ENCODE measurements around the gene FAM163B.

FAM163B gene

DNA sequence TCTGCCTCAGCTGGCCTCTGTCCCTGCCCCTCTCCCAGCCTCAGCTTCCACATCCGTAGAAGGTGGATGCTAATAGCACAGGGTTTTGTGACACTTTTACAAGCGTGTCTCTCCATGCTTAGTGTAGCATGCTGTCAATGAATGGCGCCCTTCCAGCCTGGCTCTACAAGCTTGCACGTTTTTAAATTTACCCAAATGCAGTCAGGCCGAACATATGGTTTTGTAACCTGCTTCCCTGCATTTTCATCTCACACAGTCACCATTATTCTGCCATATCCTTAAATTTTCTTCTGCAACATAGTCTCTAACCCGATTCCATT is 28.8 kb downstream of the FAM163B start:
- no peak for DNase-seq

DNA sequence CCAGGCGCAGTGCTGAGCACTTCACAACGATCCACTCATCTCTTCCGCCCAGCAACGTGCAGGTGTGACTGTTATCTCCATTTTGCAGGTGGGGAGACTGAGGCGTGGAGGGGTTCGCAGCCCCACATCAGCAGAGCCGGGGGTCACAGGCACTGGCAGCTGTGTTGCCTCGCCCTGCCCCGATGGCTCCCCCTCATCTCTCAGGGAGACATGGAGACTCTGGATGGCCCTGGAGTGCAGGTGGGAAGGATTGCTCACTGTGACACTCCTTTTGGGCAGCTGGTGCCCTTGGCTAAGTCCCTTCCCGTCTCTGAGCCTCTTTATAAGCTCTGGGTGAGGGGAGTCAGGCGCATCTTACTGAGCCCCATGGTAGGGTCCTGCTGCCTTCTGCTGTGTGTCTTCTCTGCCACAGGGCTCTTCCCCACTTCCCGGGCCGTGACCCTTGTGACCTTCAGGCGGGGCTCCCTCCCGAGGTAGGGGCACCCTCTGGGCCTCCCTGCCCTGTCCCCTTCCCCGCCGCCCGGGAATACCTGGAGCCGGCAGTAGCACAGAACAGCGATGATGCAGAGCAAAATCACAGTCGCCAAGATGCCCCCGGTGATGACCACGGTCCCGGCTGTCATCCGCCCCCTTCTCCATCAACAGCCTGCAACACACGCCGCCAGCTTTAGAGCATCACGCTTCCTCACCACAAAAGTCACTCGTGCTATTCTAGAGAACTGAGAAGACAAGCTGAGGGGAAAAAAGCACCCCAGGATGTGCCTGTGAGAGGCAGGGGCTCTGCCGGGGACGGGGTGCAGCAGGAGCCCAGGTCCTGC is 29.4 kb downstream of the FAM163B start:
- DNase-seq = no peak

DNA sequence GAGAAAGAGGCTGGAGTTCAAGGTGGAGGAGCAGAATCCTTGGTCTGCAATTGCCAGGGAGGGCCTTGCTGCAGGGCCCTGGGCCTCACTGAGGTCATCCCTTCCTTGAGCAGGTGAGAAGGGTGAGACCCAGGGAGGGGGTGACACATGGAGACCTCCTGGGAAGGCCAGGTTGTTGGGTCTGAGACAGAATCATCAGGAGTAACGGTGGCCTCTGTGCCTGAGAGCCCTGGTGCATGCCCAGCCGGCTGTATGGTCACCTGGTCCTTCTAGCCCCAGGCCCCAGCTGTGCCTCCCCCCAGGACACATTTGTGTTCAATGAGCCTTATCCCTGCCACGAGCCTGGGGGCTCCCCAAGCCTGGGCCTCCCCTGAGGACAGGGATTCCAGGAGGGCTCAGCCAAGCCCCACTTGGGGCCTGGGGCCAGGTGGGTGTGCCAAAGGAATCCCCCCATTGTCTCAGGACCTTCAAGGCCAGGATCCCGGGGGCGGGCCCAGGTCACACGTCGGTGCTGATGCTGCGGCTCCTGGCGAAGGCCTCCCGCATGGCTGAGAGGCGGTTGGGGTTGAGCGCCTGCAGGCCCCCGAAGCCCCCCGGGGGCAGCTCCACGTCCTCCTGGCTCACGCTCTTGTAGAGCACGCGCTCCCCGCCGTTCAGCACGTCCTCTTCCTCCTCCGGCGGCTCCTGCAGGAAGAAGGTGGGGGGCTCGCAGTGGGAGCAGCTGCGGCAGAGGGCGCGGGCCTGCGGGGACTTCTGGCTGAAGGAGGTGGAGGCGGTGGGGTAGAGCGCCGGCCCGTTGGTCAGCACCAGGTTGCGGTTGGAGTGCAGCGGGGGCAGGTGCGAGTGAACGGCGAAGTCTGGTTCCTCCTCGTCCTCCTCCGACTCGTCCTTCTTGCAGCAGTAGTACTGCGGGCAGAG is 30.4 kb downstream of the FAM163B start:
- no peak for DNase-seq

DNA sequence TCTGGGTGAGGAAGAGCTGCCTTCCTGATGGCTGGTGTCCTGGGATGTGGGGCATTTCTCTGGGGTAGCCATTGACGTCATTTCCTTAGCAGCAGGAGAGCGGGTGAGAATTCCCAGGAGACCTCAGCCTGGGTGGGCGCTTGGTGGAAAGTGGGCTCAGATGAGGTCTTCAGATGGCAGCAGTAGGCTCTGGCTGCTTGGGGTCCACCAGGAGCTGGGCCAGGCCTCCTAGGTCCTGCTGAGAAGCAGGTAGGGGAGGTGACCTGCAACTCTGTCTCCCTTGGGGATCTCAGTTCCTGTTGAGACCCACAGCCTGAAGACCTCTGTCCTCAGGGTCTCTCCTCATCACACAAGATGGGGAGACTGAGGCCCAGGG is 31.5 kb downstream of the FAM163B start:
- DNase-seq = no peak

DNA sequence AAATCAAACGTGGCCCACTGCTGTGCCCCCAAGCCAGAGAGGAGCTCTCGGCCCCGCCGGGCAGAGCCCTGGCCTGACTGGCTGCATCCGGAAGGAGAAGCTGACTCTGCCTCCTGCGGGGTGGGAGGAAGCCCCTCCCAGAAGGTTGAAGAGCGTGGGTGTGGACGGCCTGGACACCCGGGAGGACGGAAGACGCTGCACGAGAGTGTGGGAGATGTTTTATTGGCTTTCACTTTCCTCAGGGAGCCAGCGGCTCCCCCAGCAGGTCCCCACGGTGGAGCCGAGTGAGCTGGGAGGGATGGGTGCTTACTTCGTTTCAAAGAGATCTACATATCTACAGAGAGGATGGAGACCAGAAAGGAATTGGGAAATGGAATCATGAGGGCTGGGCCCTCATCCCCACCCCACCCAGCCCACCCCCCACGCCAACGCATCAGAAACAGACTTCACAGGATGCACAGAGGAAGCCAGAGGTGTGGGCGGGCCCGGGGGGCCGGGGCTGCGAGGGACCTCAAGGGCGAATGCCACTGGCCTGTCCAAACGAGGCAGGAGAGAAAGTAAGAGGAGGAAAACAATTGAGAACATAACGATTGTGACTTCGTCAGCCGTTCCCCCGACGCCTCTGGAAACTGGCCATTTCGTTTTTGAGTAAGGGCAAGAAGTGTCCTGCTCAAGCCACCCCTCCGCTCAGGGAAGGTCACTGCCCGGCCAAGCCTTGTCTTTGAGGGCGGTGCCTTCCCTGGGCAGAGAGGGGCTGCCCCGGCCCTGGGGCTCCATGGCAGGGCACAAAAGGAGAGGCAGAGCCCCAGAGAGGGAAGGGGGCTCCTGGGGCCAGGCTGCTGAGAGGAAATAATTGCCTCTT is 32.1 kb downstream of the FAM163B start:
- DNase-seq = no peak

DNA sequence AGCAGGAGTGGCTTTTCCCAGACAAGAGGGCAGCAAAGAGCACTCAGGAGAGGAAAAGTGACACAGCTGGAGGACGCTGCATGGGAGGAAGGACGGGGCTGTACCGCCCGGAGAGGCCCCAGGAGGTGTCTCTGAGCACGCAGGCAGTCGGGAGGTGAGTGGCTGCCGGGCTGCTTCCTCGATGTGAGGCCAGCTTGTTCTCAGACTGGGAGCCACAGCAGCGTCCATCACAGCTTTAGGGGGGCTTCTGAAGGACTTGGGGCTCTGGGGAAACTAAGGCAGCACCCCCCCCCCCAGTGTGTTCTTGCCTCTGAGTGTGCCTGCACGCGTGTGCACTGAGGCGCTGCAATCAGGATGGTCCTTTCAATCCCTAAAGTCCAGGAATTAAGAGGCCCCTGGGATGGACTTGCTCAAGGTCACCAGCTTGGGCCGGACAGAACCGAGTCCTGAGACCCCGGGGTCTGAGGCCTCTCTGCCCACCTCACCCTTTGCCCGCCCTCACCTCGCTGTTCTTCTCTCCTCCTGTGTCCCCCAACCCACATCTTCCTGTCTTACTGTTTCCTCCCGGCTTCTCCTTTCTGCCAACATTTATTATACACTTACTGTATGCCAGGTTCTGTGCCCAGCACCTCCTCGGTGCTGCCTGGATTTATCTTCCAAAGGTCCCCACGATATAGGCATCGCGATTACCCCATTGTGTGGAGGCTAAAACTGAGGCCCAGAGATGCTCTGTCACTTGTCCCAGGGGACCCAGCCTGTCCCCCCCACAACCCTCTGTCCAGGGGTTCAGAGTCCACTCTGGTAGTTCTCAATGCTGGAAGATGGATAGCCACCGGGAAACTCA is 32.9 kb downstream of the FAM163B start:
- no peak for DNase-seq

DNA sequence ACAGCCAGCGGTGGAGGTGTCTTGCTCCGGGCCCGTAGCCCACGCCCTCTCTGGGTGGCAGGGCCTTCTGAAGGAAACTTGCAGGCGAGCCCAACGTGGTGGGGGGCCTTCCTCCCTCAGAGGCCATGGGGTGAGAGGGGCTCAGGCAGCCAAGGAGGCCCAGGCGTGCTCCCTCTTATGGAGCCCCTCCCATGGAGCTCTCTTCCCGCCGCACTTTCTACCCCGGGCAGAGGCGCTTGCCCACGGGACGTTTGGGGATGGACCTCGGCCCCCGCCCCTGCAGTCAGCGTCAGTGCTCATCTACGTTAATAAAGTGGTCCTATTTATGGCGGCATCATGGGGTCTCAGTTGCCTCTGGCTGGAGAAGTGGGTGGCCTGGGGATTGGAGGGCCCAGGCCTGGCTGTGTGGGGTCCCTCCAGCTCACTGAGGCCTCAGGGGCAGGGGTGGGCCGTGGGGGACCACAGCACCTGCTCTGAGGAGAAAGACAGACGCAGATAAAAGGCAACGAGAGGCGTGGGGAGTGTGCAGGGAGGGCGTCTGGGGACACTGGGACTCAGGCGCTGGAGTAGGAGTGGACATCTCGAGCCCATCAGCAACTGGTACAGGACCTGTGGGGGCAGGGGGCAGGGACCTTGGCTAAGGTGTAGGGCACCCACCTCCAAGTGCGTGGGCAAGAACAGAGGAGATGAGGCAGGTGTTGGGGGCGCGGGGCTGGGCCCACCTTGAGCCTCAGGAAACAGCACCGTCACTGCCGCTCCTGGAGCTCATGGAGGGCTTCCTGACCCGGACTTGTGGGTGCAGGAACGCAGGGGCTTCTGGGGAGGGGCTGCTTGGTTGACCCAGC is 33.8 kb downstream of the FAM163B start:
- DNase-seq = no peak

DNA sequence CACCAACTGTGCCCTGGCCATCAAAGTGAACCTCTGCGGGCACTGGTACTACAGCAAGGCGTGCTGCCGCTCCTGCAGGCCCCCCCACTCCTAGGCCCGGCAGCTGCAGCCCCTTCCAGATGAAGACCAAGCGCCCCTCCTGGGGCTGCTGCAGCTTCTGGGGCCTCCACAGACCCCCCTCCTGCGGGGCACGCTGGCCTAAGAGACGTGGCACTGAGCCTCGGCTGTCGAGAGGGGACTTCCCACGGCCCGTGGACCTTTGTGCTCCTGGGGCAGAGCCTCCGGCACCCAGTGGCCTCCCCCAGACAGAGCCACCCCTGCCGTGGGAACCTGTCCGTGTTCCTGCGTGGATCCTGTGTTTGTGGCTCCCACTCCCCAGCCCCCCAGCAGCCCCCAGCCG is 34.4 kb downstream of the FAM163B start:
- no peak for DNase-seq

DNA sequence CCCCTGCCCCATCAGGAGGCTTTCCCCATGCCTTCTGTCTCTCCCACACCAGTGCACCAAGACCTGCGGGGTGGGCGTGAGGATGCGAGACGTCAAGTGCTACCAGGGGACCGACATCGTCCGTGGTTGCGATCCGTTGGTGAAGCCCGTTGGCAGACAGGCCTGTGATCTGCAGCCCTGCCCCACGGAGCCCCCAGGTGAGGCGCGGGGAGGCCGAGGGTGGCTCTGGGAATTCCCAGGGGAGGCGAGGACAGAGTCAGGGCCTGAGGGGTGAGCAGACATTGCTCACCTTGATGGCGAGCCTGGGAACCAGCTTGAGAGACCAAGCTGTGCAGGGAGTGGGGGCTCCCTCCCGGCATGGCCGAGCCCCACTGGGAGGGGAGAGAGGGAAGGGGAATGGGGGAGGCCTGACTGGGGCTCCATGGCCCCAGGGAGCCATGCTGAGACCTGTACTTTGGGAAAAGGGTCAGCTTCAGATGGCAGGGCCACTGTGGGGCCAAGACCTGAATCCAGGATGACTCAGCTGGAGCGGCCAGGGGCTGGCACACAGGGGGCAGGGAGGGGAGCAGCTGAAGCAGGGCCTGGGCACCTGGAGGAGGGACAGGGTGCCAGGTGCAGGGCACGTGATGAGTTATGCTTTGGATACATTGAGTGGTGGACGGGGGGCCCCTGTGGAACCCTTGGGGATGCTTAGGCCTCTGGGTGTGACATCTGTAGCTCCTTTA is 35.2 kb downstream of the FAM163B start:
- DNase-seq = no peak

DNA sequence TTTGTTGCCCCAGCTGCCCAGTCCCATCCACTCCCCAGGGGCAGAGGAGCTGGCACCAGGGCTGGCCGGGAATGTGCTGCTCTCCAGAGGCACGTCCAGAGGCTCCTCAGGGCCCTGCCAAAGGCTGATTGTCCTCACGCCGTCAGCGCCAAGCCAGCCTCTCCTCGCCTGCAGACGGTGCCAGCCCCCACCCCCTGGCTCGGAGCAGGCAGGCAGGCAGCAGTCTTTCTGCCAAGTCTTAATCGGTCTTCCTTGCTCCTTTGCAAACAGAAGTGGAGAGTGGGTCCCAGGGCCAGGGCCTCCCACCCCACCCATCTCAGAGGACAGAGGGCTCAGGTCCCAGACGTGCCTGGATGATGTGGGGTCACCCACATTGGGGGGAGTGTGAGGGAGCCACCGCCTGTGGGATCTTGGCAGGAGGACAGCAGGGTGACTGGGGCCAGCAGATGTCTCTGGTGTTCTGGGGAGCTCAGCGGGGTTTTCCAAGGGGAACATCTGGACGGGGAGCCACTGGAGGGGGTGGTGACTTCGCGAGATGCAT is 36.3 kb downstream of the FAM163B start:
- DNase-seq = no peak

DNA sequence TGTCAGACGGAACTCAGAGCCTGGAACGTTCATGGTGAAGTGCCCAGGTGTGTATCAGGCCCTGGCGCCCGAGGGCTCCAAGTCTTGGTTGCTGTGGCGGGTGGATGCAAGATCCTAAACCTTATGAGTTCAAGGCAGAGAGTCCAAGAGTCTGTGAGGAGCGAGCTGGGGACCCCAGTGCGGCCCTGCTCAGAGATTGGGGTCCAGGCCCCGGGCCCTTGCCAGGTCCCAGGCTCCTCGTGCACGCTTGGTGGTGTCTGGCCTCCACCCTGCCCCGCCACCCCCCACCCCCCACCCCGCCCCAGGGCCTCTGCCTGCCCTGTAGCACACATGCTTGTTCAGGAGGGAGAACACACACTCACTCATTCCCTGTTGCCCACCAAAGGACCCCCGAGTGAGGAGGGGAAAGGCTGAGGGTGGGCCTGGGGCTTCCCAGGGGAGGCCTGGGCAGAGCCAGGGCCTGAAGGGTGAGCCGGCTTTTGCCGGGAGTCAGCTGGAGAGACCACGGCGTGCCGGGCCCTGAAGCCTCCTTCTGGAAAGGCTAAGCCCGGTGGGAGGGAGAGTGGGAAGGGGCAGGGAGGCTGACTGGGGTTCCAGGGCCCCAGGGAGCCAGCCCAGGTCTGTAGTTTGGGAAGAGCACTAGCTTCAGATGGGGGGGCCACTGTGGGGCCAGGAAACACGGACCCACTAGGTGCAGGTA is 37.1 kb downstream of the FAM163B start:
- DNase-seq = no peak

DNA sequence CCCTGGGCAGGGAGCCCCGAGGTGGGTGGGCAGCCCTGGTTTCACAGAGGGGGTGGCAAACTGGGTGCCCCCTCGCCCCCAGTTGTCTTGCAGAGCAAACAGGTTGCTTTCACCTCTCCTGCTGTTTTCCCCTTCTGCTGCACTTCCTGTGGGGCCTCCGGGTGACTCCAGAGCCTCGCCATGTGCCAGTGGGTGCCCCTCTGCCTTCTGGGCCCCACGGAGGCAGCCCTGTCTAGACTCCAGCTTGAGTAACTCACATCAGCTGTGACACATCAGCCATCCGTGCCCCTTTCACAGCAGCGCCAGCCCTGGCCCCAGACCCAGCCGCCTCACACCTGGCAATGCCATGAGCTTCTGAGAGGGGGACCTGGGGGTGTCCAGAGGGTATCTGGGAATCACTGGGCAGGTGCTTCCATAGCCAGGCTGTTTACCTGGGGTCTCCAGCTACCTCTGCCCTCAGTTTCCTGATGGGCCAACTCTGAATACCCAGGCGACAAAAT is 37.7 kb downstream of the FAM163B start:
- DNase-seq = no peak

DNA sequence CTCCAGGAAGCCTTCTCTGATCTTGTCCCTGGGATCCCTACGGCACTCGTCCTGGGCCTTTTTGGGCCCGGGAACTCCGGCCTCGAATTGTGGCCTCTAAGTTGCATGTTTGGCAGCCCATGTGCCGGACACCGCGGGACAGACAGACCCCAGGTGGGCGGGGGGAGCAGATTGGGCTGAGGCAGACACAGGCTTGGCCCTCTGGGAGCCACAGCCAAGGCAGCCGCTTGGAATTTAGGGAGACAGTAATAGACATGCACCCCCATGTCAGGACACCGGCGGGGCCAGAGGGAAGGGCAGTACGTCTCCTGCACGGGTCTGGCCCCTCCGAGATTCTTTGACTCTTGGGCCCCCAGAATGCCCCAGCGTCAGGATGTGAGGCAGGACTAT is 38.5 kb downstream of the FAM163B start:
- no peak for DNase-seq

DNA sequence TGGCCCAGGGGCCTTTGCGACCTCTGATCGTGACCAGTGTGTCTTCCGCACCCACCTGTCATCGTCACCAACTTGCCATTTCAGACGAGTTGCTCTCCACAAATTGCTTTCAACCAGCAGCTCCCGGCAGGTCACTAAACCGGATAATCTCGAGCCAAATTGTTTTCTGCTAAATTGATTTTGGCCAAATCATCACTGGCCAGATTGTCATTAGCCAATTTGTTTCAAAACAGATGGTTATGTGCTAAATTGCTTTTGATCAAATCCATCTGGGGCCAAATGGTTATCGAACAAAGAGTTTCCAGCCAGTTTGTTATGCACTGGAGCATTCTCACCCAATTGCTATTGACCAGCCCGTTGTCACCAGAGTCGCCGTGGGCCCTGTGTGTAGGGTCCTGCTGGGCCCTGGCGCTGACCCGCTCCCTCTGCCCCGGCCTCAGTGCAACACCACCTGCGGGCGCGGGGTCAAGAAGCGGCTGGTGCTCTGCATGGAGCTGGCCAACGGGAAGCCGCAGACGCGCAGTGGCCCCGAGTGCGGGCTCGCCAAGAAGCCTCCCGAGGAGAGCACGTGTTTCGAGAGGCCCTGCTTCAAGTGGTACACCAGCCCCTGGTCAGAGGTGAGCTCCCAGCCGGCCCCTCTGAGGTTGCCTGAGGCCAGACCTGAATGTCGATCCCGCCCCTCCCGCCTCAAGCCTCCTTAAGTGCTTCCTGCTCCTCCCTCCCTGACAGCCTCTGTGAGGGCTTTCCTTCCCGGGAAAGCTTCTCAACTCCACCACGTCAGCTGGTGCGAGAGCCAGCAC is 39.1 kb downstream of the FAM163B start:
- no peak for DNase-seq

DNA sequence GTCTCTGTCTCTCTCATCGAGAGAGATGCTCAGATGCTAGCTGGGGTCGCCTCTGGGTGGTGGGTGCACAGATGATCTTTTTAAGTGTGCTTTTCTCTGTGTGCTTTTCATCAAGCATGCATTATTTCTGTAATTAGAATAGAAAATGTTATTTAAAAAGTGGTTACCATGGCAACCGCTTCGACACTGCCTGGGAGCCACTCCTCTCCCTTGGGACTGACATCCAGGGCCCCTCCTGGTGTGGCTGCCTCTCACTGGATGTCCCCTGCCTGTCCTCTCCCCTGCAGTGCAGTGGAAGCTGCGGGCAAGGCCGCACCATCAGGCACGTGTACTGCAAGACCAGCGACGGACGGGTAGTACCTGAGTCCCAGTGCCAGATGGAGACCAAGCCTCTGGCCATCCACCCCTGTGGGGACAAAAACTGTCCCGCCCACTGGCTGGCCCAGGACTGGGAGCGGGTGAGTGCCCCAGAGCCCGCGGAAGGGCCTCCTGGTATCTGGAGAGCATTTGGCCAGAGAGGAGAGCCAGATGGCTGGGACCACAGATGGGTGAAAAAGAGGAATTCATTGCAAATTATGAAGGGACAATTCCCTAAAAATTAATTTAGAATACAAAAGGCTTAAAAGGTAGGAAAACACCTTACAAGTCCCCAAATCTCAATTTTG is 39.9 kb downstream of the FAM163B start:
- no peak for DNase-seq

DNA sequence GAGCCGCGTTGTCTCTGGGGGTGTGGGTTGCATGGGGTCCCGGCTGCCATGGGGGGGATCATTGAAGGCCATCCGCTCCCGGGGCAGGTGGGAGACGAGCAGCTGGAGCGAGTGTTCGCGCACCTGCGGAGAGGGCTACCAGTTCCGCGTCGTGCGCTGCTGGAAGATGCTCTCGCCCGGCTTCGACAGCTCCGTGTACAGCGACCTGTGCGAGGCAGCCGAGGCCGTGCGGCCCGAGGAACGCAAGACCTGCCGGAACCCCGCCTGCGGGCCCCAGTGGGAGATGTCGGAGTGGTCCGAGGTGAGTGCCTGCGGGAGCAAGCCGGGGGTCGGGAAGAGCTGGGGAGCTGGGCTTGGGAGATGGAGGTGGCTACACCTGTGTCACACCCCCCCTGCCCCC is 41.0 kb downstream of the FAM163B start:
- DNase-seq = no peak

DNA sequence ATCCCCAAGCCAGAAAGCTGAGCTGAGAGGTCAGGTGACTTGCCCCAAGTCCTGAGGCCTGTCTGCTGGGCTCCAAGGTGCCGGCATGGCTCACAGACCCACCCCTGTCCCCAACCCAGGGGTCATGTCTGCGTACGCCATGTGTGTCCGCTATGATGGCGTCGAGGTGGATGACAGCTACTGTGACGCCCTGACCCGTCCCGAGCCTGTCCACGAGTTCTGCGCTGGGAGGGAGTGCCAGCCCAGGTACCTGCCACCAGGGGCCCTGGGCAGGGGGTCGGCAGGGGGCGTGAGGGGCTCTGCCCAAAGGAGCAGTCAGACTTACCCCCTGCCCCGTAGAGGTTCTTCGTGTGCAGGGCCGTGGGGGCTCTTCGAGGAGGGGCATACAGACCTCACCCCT is 42.4 kb downstream of the FAM163B start:
- DNase-seq = no peak

DNA sequence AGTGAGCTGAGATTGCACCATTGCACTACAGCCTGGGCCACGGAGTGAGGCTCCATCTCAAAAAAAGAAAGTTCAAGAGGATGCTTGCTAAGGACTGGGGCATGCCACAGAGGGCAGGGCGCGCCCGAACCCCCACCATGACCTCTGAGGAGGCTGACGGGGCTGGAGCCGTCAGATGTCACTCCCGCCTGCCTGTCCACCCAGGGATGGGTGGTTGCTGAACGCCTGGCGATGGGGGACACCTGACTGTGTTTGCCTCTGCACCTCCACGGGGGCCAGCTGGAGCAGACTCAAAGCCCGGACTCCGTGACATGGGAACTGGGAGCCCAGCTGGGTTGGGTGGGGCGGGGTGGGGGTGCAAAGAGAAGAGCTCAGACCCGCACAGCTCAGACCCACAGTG is 42.8 kb downstream of the FAM163B start:
- no peak for DNase-seq

All from amniotic stem cell (primary cell).